Ovary (tissue), 3 donors: ENCODE data around the gene KLRK1.

Experiments used
- CTCF ChIP-seq, 3 donors: fragments of 450-650 bp in 2 of 3; fragments of 200-600 bp in 1 of 3; IDR thresholded peaks; one replicate each; pipeline versions ENCODE4 v1.5.1 to v1.8.0; 2016 to 2022; ENCODE audit warnings: antibody characterized with exemption in 3 of 3, mild to moderate bottlenecking in 1 of 3
- POLR2A ChIP-seq: fragments of 450-650 bp; IDR thresholded peaks from one replicate; pipeline ENCODE4 v1.6.1; 2017; ENCODE audit warnings: antibody characterized with exemption, mild to moderate bottlenecking, moderate library complexity
- donor health status: DM: no; HTN: no; CAD: no.

GRCh38 chr12:10400829-10401228 lies 11.0 kb upstream of the KLRK1 start:
- no peak for TF ChIP-seq CTCF (IDR thresholded peaks at IDR 0.05)
- no peak for TF ChIP-seq POLR2A
